Activated T-cell treated with anti-CD3 and anti-CD28 coated beads for 1 hour (primary cell): ENCODE measurements around the gene LPO.

Source experiments
- DNase-seq: peaks from one replicate; pipeline ENCODE4 v3.0.0-alpha.2; 2020; ENCODE audit warnings: low read depth

Gene LPO

DNA sequence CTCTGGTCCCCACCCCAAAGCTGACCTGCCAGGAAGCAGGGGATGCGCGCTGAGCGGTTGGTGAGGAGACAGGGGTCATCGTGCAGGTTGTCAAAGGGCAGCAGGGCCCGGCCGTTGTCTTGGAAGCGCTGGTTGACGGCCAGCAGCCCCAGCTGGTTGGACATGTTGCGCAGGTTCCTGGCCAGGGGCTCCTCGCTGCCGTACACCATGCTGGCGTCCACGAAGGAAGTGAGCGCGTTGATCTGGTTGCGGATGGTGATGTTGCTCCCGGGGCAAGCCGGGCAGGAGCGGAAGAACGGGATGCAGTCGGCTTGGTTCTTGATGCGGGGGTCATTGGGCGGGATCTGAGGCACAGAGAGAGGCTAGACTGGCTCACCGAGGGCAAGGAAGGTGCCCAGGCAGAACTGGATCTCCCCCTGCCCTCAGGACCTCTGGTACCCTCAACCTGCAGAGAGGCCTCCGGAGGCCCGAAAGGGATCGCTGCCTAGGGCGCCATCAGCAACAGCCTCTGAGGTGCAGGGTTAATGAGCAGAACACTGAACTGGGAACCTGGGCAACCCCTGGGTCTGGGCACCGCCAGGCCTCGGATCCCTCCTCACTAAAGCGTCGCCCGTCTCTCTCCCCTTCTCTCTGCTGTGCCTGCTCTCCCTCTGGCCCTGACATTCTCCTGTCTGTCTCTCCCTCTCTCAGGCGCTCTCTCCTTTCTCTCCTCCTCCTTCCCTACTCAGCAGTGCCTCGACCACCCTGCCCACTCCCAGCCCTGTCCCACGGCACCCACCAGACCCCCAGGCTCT lies 39.6 kb downstream of the LPO start:
- DNase-seq = no peak

DNA sequence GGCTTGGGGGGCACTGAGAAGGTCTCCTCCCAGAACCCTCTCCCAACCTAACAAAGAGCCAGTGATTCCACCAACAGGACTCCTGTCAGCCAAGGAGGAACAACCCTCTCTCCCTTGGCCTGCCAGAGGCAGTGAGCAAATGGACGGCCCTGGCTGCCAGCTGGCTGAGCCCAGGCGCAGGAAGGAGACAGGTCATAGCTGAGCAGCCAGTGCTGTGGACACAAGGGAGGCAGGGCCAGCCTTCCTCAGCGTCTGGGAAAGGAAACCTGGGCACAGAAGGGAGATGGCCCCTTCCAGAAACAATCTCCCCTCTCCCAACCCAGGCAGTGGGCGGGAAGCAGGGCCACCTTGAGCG lies 40.3 kb downstream of the LPO start:
- no peak for DNase-seq

DNA sequence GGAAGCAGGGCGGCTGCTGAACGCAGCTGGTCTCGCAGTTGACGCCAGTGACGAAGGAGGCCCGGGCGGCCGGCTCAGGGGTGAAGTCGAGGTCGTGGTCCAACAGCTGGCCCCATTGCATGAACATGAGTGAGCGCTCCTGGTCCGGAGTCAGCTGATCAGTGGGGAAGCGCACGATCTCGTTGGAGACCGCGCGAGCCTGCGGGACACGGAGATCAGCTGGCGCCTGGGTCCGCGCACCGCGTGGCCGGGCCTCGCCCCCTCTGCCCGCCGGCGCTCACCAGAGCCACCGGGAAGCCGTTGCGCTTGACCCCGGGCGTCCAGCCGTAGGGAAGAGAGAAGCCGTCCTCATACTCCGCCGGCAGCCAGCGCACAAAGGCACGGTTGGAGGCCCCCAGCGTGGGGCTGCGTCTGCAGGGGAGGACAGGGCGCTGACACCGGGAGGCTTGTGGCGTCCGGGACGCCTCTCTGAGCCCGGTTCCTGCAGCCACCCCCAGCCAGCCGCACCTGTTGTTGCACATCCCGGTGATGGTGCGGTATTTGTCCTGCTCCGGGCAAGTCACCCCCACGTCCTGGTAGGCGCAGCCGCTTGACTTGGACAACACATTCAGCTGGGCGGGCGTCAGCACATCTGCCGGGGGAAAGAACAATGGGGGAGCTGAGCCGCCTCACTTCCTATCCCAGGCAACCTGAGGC lies 40.8 kb downstream of the LPO start:
- DNase-seq = no peak

DNA sequence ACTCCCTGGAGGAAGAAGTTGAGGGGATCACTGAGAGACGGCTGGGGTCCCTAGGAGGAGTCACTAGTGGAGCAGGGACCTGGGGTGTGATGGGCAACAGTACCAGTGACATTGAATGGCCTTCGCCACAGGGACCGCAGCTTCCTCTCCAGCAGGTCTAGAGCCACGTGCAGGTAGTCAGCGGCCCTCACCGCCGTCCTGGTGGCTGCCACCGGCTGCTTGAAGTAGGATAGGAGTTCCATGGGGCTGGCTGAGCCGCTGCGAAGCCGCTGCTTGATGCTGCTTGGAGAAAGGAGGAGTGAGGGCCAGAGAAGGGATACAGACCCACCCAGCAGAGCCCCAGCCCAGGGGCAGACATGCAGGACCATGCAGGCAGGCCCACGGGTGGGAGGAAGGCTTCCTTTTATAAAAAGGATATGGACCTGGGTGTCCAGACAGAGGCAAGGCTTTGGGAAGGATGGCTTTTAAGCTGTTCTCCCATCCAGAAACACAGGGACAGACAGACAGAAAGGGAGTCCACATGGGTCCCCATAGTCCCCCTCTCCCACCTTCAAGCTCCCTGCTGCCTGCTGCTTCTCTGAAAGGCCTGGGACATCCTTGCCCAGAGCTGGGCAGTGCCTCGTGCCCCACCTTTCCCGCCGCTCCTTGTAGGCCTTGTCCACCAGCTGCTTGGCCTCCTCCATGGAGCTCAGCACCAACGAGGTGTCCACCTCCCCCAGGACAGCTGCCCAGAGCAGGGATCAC lies 41.5 kb downstream of the LPO start:
- no peak for DNase-seq

DNA sequence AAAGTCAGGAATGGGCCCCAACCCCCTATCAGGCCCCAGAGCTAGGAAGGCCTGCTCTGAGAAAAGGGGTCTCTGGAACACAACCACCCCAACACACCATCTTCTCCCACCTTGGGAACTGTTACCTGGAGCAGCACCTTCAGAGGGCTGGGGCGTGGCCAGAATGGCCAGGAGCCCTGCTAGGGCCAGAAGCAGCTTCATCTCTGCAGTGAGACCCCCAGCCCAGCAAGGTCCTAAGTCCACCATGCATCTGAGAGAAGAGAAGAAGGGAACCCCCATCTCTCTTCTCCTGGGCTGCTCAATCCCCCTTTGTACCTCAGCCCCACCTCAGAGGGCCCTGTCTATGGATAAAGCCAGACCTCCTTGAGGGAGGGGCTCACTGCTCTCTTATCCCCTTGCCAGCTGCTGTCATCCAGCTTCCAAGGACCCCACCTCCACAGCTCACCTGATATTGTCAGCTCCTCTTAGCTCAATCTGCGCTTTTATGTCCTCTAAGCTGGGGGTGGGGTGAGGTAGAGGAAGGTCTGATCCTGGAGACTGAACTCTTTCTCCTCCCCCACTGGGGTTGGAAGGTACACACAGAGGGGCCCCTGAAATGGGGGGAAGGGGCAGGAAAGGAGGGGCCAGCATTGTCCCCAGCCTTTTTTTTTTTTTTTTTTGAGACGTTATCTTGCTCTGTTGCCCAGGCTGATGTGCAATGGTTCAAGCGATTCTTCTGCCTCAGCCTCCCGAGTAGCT lies 42.3 kb downstream of the LPO start, which contains the start of gene MPO:
TSS of gene MPO (minus strand) at position 456 of the 738 bp plus-strand sequence. CDS start at position 279, 177 bp downstream.
- DNase-seq = no peak

DNA sequence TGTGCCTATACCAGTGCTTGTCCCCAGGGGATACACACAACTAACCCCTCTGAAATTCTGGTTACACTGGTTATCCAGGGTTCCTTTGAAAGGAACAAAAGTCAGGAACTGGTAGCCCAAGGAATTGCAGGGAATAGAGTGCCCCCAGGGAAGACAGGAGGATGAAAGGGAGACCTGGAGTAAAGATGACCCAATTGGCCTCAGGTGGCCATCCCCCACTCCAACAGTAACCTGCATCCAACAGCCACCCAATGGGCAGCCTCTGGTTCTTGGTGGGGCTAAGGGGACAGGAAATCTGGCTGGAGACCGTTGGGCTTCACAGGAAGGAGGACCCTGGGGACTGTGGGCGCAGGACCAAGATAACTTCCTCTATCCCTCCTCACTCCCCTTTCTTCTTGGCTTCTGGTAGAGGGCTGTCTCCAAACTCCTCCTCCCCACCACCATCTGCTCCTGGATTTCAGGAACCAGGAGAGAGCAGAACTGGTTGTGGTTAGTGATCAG lies 43.2 kb downstream of the LPO start:
- DNase-seq = no peak

DNA sequence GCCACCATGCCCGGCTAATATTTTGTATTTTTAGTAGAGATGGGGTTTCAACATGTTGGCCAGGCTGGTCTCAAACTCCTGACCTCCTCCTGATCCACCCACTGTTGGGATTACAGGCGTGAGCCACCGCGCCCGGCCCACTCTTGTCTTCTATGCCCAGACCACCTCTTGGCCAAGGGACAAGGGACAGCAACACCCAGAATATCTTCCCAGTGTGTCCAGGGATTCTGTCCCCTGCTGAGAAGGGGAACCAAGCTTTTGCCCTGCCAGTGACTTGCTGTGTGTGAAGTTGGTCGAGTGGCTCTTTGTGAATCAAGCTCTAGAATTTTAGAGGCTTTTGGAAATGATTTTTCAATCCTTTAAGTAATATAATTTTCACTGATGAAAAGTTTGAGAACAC lies 44.1 kb downstream of the LPO start:
- no peak for DNase-seq

DNA sequence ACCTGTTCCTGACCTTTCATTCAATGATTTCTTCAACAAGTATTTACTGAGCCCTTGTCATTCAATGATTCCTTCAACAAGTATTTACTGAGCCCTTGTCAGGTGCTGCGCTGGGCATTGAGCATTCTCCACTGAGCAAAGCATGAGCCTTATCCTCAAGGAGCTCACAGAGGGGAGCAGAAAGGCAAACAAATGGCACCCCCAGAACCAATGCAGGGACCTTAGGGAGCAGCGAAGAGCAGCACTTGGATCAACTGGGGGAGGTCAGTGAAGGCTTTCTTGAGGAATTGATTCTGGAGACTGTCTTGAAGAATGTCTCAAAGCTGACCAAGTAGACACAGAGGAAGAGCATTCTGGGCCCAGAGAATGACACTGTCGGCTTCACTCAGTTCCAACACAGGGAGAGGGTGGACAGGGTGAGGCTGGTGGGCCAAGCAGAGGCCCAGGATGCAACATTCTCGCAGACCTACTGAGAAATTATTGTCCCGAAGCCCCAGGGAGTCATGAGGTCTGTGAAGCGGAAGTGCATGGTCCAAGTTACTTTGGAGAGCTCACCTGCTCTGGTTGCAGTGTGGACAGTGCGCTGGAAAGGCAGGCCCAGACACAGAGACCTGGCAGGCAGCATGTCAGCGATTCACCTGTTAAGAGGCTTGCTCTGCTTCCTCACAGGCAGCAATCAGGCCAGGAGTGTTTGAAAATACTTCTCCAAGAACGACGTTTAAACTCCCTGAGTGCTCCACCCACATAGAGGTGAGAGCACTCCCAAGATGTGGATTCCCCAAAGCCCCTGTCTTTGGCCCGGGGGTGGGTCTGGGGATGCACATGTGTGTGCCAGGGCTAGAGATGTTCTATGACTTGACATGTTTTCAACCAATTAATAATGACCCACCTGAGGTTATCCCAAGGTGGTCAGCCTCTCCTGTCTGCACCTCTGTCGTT lies 45.6 kb downstream of the LPO start:
- no peak for DNase-seq

DNA sequence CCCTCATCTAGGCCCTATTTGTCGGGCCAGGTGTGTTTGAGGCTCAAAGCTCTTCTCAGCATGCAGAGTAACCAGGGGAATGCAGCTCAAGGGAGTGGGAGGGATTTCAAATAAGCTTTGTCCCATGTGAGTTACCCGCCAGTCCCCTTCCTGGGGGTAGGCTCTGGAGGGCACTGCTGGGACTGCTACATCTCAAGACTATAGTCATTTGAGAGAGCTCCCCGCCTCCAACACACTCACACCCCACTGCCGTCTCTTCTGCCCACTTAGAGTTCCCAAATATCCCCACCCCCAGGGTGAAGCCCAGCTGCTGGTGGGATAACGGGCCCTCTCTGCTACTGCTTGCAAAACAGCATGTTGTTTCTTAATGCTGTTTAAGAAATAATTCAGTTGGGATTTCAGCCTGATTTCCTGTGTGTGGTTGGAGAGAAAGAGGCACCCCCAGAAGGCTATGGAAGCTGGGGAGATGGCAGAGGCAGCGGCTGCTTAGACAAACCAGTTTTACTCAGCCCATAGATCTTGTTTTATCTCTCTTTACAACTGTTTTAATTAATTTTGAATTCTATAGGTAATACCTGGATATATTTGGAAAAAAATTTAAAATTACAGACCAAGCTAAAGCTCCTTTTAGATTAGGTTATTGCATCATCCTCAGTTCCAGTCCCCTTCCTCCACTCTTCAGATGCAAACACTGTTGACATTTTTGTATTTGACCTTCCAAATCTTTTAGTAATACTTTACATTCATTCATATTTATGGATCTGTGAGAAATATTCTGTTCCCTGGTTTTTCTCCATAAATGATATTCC lies 46.4 kb downstream of the LPO start:
- DNase-seq = no peak

DNA sequence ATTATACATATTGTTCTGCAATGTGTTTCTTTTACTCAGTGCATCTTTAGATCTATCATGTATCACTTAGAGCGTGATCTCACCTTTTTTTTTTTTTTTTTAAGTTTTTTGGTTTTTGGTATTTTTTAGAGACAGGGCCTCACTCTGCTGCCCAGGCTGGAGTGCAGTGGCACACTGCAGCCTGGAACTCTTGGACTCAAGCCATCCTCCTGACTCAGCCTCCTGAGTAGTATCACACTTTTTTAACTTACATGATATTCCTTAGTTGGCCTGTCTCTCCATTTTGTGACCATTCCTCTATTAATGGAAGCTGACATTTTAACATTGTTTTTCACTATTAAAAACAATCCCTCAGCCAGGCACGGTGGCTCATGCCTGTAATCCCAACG lies 47.0 kb downstream of the LPO start:
- no peak for DNase-seq

DNA sequence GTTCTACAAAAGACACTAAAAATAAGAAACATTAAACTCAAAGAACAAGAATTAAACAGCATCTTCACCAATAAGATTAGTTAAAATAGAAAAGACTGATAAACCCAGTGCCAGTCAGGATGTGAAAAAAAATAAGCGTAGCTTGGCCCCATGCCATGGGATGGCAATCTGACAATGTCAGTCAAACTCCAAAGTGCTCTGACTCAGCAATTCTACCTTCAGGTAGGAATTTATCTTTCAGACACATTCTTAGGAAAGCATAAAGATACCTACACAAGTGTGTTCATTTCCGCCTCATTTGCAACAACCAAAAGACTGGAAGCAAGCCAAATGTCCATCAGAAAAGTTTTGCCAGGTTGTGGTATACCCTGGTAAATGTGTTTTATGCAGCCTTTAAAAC lies 51.5 kb downstream of the LPO start:
- no peak for DNase-seq

DNA sequence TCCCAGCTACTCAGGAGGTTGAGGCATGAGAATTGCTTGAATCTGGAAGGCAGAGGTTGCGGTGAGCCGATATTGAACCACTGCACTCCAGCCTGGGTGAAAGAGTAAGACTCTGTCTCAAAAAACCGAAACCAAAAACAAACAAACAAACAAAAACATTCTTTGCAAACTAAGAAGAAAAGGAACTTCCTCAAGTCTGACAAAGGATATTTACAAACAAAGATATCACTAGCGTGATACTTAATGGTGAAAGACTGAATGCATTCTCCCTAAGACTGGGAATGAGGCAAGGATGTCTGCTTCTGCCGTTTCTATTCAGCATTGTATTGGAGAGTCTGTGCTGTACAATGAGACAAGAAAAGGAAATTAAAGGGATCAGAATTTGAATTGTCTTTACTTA lies 52.9 kb downstream of the LPO start:
- DNase-seq = no peak

DNA sequence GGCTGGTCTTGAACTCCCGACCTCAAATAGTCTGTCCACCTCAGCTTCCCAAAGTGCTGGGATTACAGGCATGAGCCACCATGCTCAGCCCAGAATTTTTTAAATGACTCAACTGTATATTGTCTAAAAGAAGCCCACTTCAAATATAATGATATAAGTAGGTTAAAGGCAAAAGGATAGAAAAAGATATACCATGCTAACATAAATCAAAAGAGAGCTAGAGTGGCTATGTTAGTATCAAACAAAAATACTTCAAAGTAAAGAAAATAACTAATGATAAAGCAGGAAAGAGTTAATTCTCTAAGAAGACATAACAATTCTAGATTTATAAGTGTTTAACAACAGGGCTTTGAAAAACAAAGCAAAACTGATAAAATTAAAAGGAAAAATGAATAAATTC lies 55.6 kb downstream of the LPO start:
- no peak for DNase-seq

DNA sequence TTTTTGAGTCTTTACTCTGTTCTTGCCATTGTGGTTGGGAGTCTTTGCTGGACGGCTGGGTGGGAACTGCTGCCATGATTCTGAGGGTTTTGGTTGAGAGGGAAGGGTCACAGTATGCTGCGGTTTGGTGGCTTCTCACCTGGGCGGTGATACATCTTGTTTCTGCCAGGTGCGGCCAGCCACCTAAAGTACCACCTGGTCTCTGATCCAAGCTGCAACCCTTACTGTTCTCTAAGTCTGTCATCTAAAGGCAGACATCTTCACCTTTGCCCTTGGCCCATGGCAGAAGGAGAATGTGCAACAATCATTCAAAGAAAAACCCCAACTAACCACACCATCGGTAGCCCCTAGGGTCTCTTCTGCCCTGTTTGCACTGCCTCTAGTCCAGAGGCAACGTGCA lies 62.0 kb downstream of the LPO start:
- DNase-seq = no peak

DNA sequence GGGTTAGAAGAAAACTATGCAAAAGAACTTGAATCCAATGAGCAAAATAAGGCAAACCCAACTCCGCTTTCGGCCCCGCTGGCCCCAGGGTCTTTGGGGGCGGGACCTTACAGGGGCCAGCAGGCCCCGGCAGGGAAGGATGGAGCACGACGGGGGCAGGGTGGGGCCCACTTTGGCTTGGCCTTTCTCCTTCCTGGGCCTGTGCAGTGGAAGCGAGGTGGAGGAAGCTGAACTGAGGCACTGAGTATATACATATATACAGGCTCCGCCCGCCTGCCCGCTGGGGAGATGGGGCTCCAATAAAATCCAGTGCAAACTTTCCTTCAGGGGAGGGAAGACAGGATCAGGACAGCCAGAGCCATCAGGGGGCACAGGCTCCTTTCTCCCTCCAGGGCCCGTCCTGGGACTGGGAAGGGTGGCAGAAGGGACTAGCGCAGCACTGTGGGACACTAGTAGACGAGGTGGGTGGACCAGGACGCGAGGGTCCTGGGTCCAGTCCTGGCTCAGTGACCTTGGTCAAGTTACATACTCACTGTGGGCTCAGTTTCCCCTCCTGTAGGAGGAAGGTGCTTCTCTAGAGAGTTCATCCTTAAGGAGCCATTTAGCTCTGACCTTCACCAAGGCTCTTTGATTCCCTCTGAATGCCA lies 63.2 kb downstream of the LPO start:
- no peak for DNase-seq

DNA sequence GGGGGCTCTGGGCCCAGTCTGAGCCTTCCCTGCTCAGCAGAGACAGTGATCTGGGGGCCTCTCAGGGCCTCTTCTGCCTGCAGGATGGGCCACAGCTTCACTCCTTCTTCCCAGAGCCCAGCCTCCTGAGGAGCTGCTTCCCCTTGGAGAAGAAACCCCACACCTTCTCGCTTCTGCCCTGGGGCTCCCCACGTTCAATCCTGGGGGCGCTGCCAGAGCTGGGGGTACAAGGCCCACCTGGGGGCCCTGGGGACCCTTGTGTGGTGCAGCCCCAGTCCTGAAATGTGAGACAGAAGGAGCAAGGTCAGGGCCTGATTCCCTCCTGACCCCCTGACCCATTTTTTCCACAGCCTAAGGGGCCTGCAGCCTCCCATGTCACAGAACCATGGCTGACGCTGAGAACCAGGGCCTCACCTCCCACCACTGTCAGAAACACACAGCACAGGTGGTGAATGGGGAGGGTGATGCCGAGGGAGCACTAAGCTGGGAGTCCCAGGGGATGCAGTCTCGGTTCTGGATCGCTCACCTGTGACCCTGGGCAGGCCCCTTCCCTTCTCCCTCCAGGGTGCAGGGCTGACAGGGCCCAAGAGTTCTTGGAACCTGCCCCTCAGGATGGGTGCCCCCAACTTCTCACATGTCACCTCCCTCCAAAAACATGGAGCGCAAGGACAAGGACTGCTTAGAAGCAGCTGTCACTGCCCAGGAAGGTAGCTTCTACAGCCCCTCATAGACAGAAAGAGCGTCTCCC lies 64.0 kb downstream of the LPO start:
- no peak for DNase-seq

DNA sequence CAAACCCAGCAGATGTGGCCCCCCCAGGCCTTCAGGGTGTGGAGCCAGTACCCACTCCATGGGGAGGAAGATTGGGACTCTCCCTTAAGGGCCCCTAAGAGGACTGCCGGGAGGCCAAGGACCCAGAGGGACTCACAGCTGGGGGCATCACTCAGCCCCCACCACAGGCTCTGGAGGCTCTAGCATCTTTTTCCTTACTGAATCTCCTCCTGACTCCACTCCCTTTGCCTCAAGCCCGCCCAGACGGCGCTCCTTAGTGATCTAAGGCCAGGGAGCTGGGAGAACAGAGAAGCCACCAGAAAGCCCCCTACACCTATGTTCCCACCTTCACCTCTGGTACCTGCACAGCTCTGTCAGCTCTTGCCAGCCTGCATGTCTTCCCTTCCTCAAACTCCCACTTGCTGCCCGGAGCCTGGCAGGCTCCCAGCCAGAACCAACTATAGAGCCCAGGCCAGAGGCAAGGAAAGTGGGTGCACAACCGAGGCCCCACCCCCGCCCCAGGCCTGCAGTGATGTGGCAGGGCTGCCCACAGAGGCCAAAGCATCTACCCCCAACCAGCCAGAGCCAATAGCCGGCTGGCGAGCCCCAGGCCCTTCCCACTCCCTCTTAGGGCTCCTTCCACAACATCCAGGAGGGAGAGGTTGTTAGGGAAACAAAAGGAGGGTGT lies 64.7 kb downstream of the LPO start:
- DNase-seq = no peak
